PC-9 (cell line): ENCODE data around the gene TMEM132D.

Experiments used
- CTCF ChIP-seq: fragments of 200-600 bp; sonication (generic); conservative IDR thresholded peaks from 2 replicates; pipeline ENCODE4 v1.6.1; 2017; ENCODE audit warnings: mixed run types, antibody characterized with exemption, mild to moderate bottlenecking, moderate library complexity
- EZH2 ChIP-seq: fragments of 200-600 bp; sonication (generic); IDR thresholded peaks from 2 replicates; pipeline ENCODE4 v1.8.0; 2017; ENCODE audit warnings: antibody characterized with exemption, low read depth

GRCh38 chr12:129811963-129812362 is 91.9 kb downstream of the TMEM132D start:
- TF ChIP-seq CTCF (no peak), EZH2 (no peak)
